ENCODE measurements around the gene MED27. TPM values are rescaled to one million over a fixed set of nuclear protein-coding genes. Genes with fewer than 3 reads are reported as not detected.

MED27 gene
- total and polyA plus RNA-seq, 8 donors = 3.2 to 11.7 (median 5.8) TPM

DNA sequence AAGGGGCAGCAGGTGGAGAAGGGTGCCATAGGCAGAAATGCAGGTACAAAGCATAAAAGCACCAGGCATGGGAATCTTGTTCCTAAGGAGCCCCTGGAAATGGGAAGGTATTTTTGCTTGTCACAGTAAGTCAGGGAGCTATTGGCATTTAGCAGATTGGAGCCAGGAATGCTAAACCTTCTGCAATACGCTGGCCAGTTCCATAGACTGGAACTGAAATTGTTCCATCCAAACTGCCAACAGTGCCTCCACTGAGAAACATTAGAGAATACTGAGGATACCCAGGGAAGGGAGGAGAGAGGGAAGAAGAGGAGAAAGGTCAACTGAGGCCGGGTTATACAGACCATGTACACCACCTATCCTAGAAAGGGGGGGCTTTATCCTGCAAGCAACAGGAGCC, 162.7 kb downstream of the MED27 start:
- intact Hi-C loops (cut with DNase I) = no loop called here
- no peak for FAIRE-seq

DNA sequence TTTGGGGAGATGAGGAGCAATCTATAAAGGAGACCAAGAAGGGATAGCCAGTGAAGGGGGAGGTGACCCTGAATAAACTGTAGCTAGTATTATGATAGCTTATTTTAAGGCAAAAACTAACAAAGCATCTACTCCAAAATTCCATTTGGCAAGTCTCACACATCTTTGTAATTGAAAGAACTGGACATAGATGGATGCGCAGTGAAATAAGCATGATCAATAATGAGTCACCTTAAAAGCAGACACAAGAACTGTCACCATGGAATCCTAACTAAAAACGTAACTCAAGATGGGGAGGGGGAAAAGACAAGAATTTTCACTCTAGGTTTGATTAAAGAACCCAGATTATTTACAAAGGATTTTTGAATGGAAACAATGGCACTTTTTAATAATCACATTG, 164.5 kb downstream of the MED27 start:
- H3K9me3 ChIP-seq = no peaks in the 10 kb centered on the region
- H3K4me1 ChIP-seq = no peaks in the 10 kb centered on the region
- 93 to 96% methylated on average over 2 of the region's 2 CpGs for WGBS, 2 donors
- no peaks in the 10 kb centered on the region for H3K36me3 ChIP-seq
- no peaks in the 10 kb centered on the region for H3K27me3 ChIP-seq
- intact Hi-C loops (cut with DNase I) = no loop called here
- TF ChIP-seq, protein P1, sequence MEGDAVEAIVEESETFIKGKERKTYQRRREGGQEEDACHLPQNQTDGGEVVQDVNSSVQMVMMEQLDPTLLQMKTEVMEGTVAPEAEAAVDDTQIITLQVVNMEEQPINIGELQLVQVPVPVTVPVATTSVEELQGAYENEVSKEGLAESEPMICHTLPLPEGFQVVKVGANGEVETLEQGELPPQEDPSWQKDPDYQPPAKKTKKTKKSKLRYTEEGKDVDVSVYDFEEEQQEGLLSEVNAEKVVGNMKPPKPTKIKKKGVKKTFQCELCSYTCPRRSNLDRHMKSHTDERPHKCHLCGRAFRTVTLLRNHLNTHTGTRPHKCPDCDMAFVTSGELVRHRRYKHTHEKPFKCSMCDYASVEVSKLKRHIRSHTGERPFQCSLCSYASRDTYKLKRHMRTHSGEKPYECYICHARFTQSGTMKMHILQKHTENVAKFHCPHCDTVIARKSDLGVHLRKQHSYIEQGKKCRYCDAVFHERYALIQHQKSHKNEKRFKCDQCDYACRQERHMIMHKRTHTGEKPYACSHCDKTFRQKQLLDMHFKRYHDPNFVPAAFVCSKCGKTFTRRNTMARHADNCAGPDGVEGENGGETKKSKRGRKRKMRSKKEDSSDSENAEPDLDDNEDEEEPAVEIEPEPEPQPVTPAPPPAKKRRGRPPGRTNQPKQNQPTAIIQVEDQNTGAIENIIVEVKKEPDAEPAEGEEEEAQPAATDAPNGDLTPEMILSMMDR (IDR thresholded peaks at IDR 0.05) = no peak
- no peak overlapping the region for H3K4me3 ChIP-seq
- ATAC-seq (no peak), FAIRE-seq (no peak), DNase-seq (no peak)
- H3K27ac ChIP-seq = no peak overlapping the region

More for the DNA sequence above, 162.7 kb downstream of the MED27 start:
- TF ChIP-seq, protein P1 (IDR thresholded peaks at IDR 0.05) = no peak
- 90 to 96% methylated on average over 2 of the region's 2 CpGs for WGBS, 2 donors
- Histone ChIP-seq H3K27ac (no peak overlapping the region), H3K4me3 (no peak overlapping the region), H3K4me1 (no peaks in the 10 kb centered on the region), H3K27me3 (no peaks in the 10 kb centered on the region), H3K36me3 (no peaks in the 10 kb centered on the region), H3K9me3 (no peaks in the 10 kb centered on the region)
- no peak for DNase-seq
- no peak for ATAC-seq

DNA sequence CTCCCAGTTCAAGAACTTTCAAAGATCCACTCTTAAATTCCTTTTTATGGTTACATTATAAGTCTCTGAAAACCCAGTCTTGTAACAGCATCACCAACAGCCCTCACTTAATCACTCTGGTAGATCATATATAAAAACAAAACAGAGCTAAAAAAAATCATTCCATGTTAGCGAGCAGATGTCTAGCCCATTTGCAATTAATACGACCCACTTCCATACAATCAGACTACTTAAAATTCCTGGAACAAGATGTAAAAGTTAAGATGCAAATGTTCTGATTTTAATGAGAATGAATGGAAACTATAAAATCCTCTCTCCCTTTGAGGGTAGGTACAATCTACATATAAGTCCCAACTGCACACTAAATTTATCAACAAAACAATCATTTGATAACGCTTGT, 167.0 kb downstream of the MED27 start:
- DNase-seq = no peak
- Histone ChIP-seq H3K36me3 (no peaks in the 10 kb centered on the region), H3K27ac (no peak overlapping the region), H3K4me1 (no peaks in the 10 kb centered on the region), H3K4me3 (no peak overlapping the region), H3K9me3 (no peaks in the 10 kb centered on the region), H3K27me3 (no peaks in the 10 kb centered on the region)
- TF ChIP-seq, protein P1 (IDR thresholded peaks at IDR 0.05) = no peak
- WGBS, 2 donors = 97% methylated on average over 3 of the region's 3 CpGs
- FAIRE-seq = no peak
- ATAC-seq = no peak
- intact Hi-C loops (cut with DNase I) = no loop called here

DNA sequence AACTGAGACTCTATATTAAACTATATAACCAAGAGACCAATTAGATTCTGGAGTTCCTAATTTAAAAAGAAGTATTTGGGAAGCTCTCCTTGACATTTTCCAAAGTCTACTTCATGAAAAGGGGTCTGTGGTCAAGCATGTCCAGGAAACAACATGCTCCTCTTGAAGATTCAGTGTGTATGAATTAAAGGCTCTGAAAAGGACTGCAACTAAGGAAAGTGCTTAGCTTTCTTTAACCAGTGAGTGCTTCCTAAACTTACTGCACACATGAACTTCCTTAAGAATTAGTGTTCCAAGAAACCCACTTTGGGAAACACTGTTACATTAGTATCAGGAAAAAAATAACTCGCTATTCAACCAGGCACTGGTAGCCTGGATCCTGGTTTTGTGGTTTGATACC, 167.6 kb downstream of the MED27 start:
- WGBS, 2 donors = 95 to 97% methylated on average over 1 of the region's 1 CpG
- no peaks in the 10 kb centered on the region for H3K36me3 ChIP-seq
- DNase-seq = no peak
- H3K27me3 ChIP-seq = no peaks in the 10 kb centered on the region
- no peaks in the 10 kb centered on the region for H3K9me3 ChIP-seq
- intact Hi-C loops (cut with DNase I) = no loop called here
- H3K27ac ChIP-seq = no peak overlapping the region
- H3K4me1 ChIP-seq = no peaks in the 10 kb centered on the region
- no peak for ATAC-seq
- TF ChIP-seq, protein P1 (IDR thresholded peaks at IDR 0.05) = no peak
- no peak overlapping the region for H3K4me3 ChIP-seq
- no peak for FAIRE-seq

DNA sequence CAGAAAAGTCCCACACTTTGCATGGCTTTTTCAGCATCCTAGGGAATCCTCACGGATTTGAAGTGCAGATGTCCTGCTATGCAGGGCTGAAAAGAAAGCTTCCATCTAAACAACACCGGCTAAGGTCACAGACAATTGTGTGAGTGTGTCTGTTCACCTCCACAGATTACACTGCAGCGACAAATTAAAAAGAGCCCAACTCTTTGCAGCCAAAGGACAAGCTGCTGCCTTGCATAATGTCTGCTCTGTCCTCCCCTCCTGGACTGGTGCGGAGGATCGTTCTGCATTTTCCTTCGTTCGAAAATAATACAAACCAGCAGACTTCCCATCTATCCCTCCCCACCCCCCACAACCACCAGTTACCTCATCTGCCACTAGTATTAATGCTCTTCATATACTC, 169.1 kb downstream of the MED27 start:
- no peak overlapping the region for H3K27ac ChIP-seq
- H3K27me3 ChIP-seq = no peaks in the 10 kb centered on the region
- TF ChIP-seq, protein P1 (IDR thresholded peaks at IDR 0.05) = no peak
- no peak overlapping the region for H3K4me3 ChIP-seq
- FAIRE-seq (no peak), DNase-seq (no peak), ATAC-seq (no peak)
- H3K9me3 ChIP-seq = no peaks in the 10 kb centered on the region
- H3K36me3 ChIP-seq = no peaks in the 10 kb centered on the region
- WGBS, 2 donors = 91 to 94% methylated on average over 7 of the region's 7 CpGs
- no peaks in the 10 kb centered on the region for H3K4me1 ChIP-seq
- intact Hi-C loops (cut with DNase I) = no loop called here

All from pancreas (tissue), 10 donors.